Body of pancreas (tissue), 4 donors: ENCODE results near the gene IQCF6. TPM values are rescaled to one million over a fixed set of nuclear protein-coding genes. Genes with fewer than 3 reads are reported as not detected.

Experiments used
- ATAC-seq: fragments of 150-250 bp; one replicate; pipeline ENCODE4 v1.9.1; 2016
- DNase-seq, 4 donors: peaks; one replicate each; pipeline ENCODE4 v3.0.0-alpha.2; 2019
- H3K27ac ChIP-seq, 4 donors: fragments of 200-600 bp; sonication (generic); 1 replicate in 3 of 4; 2 replicates in 1 of 4; pipeline versions ENCODE4 v1.5.1 to v1.6.1; 2016 to 2019; ENCODE audit warnings: mild to moderate bottlenecking in 1 of 4, mixed read lengths in 1 of 4, moderate library complexity in 1 of 4
- H3K27me3 ChIP-seq, 2 donors: fragments of 200-600 bp; sonication (generic); one replicate each; pipeline ENCODE4 v1.6.0; 2016; ENCODE audit warnings: mild to moderate bottlenecking in 1 of 2
- H3K36me3 ChIP-seq, 2 donors: fragments of 200-600 bp; sonication (generic); replicated peaks in 1 of 2; 2 replicates each; pipeline ENCODE4 v1.5.1; 2016; ENCODE audit warnings: low read depth in 2 of 2; ENCODE audit not compliant: insufficient read depth in 1 of 2
- H3K4me1 ChIP-seq: fragments of 200-600 bp; sonication (generic); one replicate; pipeline ENCODE4 v1.6.0; 2016
- H3K4me3 ChIP-seq, 2 donors: fragments of 200-600 bp; sonication (generic); 1 replicate in 1 of 2; 2 replicates in 1 of 2; pipeline ENCODE4 v1.5.1; 2016 to 2019
- H3K9me3 ChIP-seq, 3 donors: fragments of 200-600 bp; sonication (generic); 1 replicate in 2 of 3; 2 replicates in 1 of 3; pipeline ENCODE4 v1.5.1; 2016
- POLR2A ChIP-seq, 3 donors: fragments of 450-650 bp; IDR thresholded peaks; one replicate each; pipeline ENCODE4 v1.6.1; 2016; ENCODE audit warnings: antibody characterized with exemption in 3 of 3, mild to moderate bottlenecking in 2 of 3
- WGBS, 2 donors: methylation state at CpG; one replicate each; pipeline ENCODE4 v1.1.5; 2017; 5-methylcytosine and 5-hydroxymethylcytosine counted together
- intact Hi-C: fragments of 100-400 bp; cut with DNase I; formaldehyde crosslinking; loops from one replicate; pipeline ENCODE4 v1.15.1; 2023
- total RNA-seq, 2 donors: library from RNA; depleted of rRNA; stranded (reverse); fragments of >200 nt; gene quantifications; one replicate each; pipeline ENCODE4 v1.1.0, GENCODE V29; 2016
- TF ChIP-seq, protein P1 (sequence below), 7 experiments: fragments of 450-650 bp in 4 of 7; fragments of 200-600 bp in 3 of 7; sonication (generic) in 3 of 7; IDR thresholded peaks; one replicate each; pipeline ENCODE4 v1.5.1; 2016 to 2019; ENCODE audit warnings: antibody characterized with exemption in 7 of 7

IQCF6 gene
- total RNA-seq, 2 donors from 2014 or later, result not detected

DNA sequence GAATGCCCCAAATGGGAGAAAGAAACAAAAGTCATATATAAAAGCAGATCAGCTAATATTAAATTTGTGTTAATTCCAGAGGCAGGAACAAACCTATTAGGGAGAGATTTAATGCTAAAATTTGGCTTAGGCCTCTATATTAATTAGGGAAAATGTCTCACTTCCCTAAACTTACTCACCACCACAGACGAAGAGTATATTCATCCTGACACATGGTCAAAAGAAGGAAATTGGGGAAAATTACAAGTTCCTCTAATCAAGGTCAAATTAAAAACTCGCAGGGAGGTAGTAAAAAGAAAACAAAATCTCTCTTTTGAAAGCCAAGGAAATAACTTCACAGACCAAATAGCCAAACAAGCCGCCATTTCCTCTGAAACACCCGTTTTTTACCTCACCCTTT, 39.9 kb downstream of the IQCF6 start:
- H3K27ac ChIP-seq, result no peak overlapping the region
- no peak for ATAC-seq
- intact Hi-C loops, result no loop called here
- no peaks in the 10 kb centered on the region for H3K36me3 ChIP-seq
- no peak for DNase-seq
- H3K27me3 ChIP-seq, result no peaks in the 10 kb centered on the region
- no peaks in the 10 kb centered on the region for H3K9me3 ChIP-seq
- no peak overlapping the region for H3K4me3 ChIP-seq
- H3K4me1 ChIP-seq, result no peaks in the 10 kb centered on the region
- WGBS, 2 donors, result 54 to 64% methylated on average over 4 of the region's 4 CpGs
- TF ChIP-seq, protein P1, sequence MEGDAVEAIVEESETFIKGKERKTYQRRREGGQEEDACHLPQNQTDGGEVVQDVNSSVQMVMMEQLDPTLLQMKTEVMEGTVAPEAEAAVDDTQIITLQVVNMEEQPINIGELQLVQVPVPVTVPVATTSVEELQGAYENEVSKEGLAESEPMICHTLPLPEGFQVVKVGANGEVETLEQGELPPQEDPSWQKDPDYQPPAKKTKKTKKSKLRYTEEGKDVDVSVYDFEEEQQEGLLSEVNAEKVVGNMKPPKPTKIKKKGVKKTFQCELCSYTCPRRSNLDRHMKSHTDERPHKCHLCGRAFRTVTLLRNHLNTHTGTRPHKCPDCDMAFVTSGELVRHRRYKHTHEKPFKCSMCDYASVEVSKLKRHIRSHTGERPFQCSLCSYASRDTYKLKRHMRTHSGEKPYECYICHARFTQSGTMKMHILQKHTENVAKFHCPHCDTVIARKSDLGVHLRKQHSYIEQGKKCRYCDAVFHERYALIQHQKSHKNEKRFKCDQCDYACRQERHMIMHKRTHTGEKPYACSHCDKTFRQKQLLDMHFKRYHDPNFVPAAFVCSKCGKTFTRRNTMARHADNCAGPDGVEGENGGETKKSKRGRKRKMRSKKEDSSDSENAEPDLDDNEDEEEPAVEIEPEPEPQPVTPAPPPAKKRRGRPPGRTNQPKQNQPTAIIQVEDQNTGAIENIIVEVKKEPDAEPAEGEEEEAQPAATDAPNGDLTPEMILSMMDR (IDR thresholded peaks at IDR 0.05), result no peak
- no peak for TF ChIP-seq POLR2A (IDR thresholded peaks at IDR 0.05)

DNA sequence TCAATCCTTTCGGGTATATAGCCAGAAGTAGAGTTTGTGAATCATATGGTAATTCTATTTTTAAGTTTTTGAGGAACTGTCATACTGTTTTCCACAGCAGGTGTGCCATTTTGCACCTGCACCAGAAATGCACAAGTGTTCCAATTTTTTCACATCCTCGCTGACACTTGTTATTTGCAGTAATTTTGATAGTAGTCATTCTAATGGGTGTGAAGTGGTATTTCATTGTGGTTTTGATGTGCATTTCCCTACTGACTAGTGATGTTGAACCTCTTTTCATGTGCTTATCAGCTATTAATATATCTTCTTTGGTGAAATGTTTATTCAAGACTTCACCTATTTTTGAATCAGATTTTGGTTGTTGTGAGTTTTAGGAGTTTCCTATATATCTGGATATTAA, 43.1 kb downstream of the IQCF6 start:
- Histone ChIP-seq H3K4me3 (no peak overlapping the region), H3K27ac (no peak overlapping the region), H3K9me3 (no peaks in the 10 kb centered on the region), H3K36me3 (no peaks in the 10 kb centered on the region), H3K4me1 (no peaks in the 10 kb centered on the region), H3K27me3 (no peaks in the 10 kb centered on the region)
- DNase-seq (no peak), ATAC-seq (no peak)
- intact Hi-C loops, result no loop called here
- 74 to 76% methylated on average over 2 of the region's 2 CpGs for WGBS, 2 donors
- TF ChIP-seq POLR2A (IDR thresholded peaks at IDR 0.05), result no peak
- TF ChIP-seq, protein P1 (IDR thresholded peaks at IDR 0.05), result no peak

DNA sequence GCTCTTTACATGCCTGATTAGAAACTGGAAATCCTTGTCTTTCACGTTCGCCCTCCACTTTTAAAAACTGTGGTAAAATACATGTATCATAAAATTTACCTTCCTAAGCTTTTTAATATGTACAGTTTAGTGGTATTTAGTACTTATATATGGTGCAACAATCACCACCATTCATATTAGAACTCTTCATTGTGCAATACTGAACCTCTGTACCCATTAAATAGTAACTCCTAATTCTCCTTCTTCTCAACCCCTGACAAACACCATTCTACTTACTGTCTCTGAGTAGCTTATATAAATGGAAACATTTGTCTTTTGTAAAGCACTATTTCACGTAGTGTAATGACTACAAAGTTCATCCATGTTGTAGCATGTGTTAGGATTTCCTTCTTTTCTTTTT, 44.0 kb downstream of the IQCF6 start:
- Histone ChIP-seq H3K36me3 (no peaks in the 10 kb centered on the region), H3K27me3 (no peaks in the 10 kb centered on the region), H3K27ac (no peak overlapping the region), H3K4me3 (no peak overlapping the region), H3K9me3 (no peaks in the 10 kb centered on the region), H3K4me1 (no peaks in the 10 kb centered on the region)
- intact Hi-C loops, result no loop called here
- TF ChIP-seq, protein P1 (IDR thresholded peaks at IDR 0.05), result no peak
- no peak for TF ChIP-seq POLR2A (IDR thresholded peaks at IDR 0.05)
- ATAC-seq, result no peak
- WGBS, 2 donors, result 39 to 54% methylated on average over 3 of the region's 3 CpGs
- DNase-seq, result no peak

- Histone ChIP-seq H3K4me1 (no peaks in the 10 kb centered on the region), H3K27ac (no peak overlapping the region), H3K9me3 (no peaks in the 10 kb centered on the region), H3K36me3 (no peaks in the 10 kb centered on the region), H3K27me3 (no peaks in the 10 kb centered on the region), H3K4me3 (no peak overlapping the region)
- 30 to 36% methylated on average over 3 of the region's 3 CpGs for WGBS, 2 donors
- intact Hi-C loops, result no loop called here
- TF ChIP-seq, protein P1 (IDR thresholded peaks at IDR 0.05), result no peak
- no peak for TF ChIP-seq POLR2A (IDR thresholded peaks at IDR 0.05)
- DNase-seq, result no peak
- ATAC-seq, result no peak
Measured at GRCh38 chr3:51734572-51734907, 44.5 kb downstream of the IQCF6 start.

DNA sequence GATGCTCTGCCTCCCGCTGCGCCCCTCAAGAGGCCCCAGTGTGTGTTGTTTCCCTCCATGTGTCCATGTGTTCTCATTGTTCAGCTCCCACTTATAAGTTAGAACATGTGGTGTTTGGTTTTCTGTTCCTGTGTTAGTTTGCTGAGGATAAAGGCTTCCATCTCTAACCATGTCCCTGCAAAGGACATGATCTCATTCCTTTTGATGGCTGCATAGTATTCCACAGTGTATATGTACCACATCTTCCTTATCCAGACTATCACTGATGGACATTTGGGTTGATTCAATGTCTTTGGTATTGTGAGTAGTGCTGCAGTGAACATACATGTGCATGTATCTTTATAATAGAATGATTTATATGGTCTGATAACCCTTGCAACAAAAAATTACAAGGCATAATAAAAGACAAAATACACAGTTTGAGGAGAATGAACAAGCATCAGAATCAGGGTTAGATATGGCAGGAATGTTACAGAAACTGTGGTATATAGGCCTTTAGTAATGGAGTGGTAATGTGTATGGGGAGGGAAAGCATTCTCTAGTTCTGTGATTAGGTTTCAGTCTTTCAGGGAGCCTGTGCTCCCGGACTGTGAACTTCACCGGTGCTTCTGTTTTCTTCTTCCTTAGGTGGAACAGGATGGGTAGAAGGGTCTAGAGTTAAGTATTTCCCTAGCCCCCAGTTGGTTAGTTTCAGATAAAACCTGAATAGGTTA, 45.0 kb downstream of the IQCF6 start:
- no peaks in the 10 kb centered on the region for H3K36me3 ChIP-seq
- H3K9me3 ChIP-seq, result no peaks in the 10 kb centered on the region
- no peak for TF ChIP-seq POLR2A (IDR thresholded peaks at IDR 0.05)
- TF ChIP-seq, protein P1 (IDR thresholded peaks at IDR 0.05), result no peak
- DNase-seq (no peak), ATAC-seq (no peak)
- no peaks in the 10 kb centered on the region for H3K4me1 ChIP-seq
- H3K27ac ChIP-seq, result no peak overlapping the region
- H3K27me3 ChIP-seq, result no peaks in the 10 kb centered on the region
- no peak overlapping the region for H3K4me3 ChIP-seq
- intact Hi-C loops, result no loop called here
- 81 to 83% methylated on average over 4 of the region's 4 CpGs for WGBS, 2 donors
